Stimulated activated CD4-positive, alpha-beta T cell treated with anti-CD3 and anti-CD28 coated beads, TNF-alpha, amount 100 ng/mL, for 1 hour (primary cell): ENCODE data around the gene WDR46.

Source experiments
- DNase-seq, 3 donors: peaks; one replicate each; pipeline ENCODE4 v3.0.0-alpha.2; 2020; ENCODE audit warnings: low read depth in 3 of 3, low spot score in 1 of 3

The WDR46 gene

GRCh38 chr6:33314515-33314942 lies 25.5 kb upstream of the WDR46 start:
- DNase-seq: peak in 2 of 3 donors; percentile 41 to 50

- peak; percentile 67 to 73 (median 72) for DNase-seq
Measured at GRCh38 chr6:33313709-33314514, 24.9 kb upstream of the WDR46 start, which contains the start of gene TAPBP. TAPBP (minus strand) TSS chr6:33314078; CDS start chr6:33314041, 37 bp downstream.

GRCh38 chr6:33313105-33313708 lies 24.2 kb upstream of the WDR46 start:
- DNase-seq: no peak

DNA sequence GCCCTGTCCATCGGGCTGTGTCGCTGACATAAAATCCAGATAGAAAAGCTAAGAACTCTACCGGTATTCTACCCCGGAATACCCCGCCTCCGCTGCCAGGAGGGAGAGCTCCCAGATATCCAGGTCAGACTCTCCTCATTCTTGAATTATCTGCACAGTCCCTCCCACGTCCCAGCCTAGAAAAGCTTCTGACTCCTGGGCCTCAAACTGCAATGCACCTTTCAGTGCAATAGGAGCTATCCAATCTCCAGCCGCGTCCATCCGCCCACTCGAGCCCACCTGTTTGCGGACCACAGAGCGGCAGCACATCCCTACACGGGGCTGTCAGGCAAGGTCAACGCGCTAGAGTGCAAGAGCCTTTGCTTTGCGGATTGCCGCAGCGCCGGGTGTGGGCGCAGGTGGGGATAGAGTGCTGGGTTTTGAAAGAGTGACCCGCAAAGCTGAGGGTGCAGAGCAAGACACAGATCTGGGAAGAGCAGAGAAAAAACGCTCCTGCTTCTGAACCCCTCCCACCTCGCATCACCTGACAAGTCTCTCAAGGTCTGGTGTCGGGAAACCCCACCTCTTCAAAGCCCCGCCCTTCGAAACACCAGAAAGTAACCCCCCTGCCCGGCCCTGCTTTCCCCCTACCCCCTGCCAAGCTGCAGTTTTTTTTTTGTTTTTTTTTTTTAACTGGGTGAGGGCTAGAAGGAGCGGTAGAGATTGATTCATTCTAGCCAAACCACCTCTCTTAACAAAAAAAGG lies 23.5 kb upstream of the WDR46 start:
- DNase-seq: peak; percentile 65 to 73 (median 68)

DNA sequence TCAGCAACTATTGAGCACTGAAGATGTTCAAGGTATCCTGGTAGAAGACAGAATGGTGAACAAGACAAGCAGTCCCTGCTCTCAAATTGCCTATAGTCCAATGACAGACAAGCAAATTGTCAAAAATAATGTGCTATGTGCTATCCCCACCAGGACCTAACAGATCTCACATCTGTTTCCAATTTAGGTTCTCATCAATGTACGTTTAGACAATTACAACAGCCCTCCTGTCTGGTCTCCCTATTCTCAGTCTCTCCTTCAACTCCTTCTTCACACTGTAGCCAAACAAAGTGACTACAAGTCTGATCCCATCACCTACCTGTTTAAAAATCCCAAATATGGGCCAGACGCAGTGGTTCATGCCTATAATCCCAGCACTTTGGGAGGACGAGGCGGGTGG lies 17.3 kb upstream of the WDR46 start:
- no peak for DNase-seq

GRCh38 chr6:33305052-33305451 lies 16.0 kb upstream of the WDR46 start:
- DNase-seq: no peak

DNA sequence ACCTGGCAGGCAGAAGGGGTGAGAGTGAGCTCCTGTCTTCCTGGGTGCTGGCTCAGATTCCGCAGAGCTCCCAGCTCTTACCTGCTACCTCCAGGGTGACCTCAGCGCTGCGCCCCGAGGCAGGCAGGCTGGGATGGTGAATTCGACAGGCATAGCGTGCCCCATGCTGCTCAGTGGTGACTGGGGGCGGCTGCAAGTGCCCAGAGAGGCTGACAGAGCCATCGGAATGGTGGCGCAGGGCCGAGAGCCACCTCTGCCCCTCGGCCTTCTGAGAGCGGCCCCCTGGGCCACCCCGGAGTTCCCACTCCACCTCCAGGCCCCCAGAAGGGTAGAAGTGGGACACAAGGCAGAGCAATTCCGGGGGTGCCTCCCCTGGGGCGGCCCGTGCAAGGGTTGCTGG lies 15.2 kb upstream of the WDR46 start:
- no peak for DNase-seq

DNA sequence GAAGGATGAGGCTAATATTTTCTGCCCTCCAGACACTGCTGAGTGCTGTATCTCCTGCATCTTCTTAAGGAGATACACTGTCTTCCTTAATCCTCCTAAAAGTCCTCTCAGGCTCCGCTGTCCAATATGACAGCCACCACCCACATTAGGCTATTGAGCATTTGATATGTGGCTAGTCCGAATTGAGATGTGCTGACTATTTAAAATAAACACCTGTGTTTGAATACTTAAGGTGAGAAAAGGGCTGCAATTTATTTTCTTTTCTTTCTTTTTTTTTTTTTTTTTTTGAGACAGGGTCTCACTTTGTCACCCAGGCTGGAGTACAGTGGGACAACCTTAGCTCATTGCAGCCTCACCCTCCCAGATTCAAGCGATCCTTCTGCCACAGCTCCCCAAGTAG lies 12.8 kb upstream of the WDR46 start:
- no peak for DNase-seq

GRCh38 chr6:33299237-33299944 lies 10.4 kb upstream of the WDR46 start:
- DNase-seq: peak; percentile 86 to 94 (median 90)

DNA sequence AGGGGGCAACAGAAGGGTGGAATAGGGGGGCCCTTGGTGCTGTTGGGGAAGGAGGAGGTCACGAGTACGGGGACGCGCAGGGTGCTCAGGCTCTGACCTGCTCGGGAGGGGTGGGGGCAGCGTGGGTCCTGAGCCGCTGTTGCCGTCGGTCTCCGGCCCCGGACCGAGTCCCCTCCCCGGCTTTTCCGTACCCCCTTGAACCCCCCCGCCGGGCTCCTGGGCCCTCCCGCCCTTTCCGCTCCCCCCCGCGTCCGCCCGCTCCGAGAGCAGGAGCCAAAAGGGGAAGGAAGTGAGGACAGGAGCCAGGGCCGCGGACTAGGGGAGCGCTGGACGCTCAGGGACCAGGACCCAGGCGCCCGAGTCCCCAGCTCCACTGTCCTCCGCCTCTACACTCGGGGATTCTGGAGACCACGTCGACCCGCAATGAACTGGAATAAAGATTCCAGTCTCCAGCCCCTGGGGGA lies 9.8 kb upstream of the WDR46 start, which contains the start of gene RGL2:
Gene RGL2 (minus strand): TSS at position 170 of the 464 bp plus-strand sequence. CDS start 332 bp downstream, outside the sequence.
- DNase-seq: peak in 1 of 3 donors; percentile 49

DNA sequence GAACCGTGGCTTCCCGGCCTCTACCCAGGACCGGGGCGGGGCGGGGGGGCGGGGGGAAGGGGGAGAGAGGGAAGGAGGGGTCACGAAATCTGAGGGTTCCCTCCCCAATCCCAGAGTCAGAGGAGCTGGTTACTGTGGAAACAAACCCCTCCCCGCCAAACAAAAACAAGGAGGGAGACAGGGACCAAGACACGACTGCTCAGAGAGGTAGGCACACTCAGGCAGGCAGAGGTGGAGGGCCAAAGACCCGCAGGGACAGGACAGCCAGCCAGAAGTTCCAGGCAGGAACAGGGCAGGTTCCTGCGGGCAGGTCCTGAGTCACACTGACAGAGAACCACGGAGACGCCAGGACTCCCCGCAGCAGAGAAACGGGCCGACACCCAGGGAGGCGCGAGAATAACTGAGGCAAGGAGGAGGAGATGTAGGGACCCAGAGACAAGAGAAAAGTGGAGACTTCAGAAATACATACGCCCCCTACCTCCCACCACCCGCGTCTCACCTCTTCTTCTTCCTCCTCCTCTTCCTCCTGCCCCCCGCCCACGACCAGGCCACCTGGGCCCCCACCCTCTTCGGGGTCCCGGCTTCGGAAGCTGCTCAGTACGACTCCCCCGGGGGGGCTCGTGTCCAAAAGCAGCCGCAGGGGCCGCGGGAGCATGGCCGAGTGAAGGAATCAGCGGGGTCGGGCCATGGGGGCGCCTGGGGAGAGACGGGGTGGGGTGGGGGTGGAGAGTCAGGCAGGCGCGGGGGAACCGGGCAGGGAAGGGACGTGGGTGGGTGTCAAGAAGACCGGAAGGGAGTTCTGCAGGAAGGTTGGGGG lies 9.1 kb upstream of the WDR46 start:
- no peak for DNase-seq

DNA sequence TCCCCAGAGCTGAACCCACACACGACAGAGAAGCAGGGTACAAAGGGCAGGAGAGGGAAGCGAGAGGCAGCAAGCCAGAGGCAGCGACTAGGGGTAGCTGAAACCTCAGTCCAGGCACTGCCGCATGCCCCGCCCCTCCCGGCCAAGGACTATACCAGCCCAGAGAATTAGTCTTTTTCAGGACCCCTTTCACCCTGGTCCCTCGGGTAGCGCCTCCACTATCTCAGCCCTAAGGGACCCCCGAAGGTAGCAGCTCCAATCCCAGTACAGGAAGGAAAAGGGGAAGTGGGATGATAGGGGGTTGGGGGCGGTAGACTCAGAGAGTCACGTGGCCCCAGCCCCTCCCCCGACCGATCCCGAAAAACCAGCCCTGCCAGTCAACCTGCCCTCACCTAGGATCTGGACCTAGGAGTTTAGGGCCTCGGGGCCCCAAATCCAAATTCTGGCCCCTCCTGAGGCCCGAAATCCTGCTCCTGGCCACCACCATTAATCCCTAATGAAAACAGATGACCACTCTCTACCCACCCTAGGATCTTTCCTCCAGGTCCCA lies 8.4 kb upstream of the WDR46 start:
- DNase-seq: no peak

DNA sequence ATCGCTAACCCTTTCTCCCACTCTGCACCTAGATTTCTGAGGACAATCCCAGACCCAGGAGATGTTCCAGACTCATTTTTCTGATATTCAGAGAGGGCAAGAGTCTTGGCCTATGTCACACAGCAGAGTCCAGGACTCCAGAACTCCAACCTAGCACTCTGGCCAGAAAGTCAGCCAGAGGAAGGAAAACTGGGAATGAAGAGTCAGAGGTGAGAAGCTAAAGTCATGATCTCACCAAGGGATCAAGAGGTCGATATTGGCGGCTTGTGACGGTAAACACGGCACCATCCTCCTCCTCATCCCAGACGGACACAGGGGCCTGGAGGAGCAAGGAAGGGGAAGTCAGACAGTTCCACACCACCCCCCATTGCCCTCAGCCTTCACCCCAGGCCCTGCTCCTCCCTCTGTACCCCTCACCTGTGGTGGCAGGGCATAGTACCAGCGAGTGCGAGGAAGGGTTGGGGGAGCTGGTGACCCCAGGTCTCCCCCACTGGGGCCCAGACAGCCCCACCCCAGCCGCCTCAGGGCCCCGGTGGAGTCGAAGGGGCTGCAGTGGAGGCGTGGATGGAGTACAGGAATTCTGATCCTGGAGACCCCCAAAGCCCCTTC lies 7.9 kb upstream of the WDR46 start:
- DNase-seq: no peak

- DNase-seq: no peak
Measured at GRCh38 chr6:33295621-33296369, 6.8 kb upstream of the WDR46 start.

GRCh38 chr6:33294086-33294823 lies 5.2 kb upstream of the WDR46 start:
- no peak for DNase-seq

- DNase-seq: no peak
Measured at GRCh38 chr6:33292996-33293682, 4.1 kb upstream of the WDR46 start.

- DNase-seq: no peak
Measured at GRCh38 chr6:33290459-33290858, 1.4 kb upstream of the WDR46 start.
